Adrenal gland (tissue), 5 donors: ENCODE data around the gene THY1.

ENCODE experiments used
- CTCF ChIP-seq, 6 experiments: fragments of 450-650 bp in 4 of 6; fragments of 200-600 bp in 2 of 6; sonication (generic) in 1 of 6; IDR thresholded peaks; 1 replicate in 5 of 6; 2 replicates in 1 of 6; pipeline versions ENCODE4 v1.5.1 to v1.8.0; 2016 to 2021; ENCODE audit warnings: antibody characterized with exemption in 6 of 6, mild to moderate bottlenecking in 2 of 6, moderate library complexity in 1 of 6
- POLR2A ChIP-seq, 2 donors: fragments of 450-650 bp; IDR thresholded peaks; one replicate each; pipeline ENCODE4 v1.6.1; 2017; ENCODE audit warnings: antibody characterized with exemption in 2 of 2, mild to moderate bottlenecking in 2 of 2, moderate library complexity in 1 of 2
- donor health status: DM: no; HTN: no; CAD: no.

DNA sequence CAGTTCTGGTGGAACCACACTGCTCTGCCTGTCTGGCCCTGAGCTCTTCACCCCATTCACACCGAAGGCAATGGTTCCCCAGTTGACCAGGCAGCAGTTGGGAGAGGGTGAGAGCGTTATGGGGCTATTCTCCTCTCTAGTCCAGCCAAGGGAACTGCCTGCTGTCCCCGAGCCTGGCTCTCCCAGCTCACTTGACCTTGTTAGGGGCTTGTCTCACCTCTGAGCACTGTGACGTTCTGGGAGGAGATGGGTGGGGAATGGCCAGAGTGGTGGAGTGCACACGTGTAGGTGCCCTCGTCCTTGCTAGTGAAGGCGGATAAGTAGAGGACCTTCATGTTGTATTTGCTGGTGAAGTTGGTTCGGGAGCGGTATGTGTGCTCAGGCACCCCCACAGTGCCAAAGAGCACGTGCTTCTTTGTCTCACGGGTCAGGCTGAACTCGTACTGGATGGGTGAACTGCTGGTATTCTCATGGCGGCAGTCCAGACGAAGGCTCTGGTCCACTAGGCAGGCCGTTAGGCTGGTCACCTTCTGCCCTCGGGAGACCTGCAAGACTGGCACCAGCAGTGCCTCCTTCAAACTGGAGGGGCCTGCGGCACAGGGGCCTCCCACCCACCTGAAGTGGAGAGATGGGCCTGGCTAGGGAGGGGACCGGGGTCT is 3.0 kb downstream of the THY1 start:
- TF ChIP-seq CTCF (IDR thresholded peaks at IDR 0.05) (no peak), POLR2A (IDR thresholded peaks at IDR 0.05) (no peak)
